ENCODE measurements around the gene SGPP1. TPM values are rescaled to one million over a fixed set of nuclear protein-coding genes. Genes with fewer than 3 reads are reported as not detected.

SGPP1 gene
- total and polyA plus RNA-seq, 10 of the 15 experiments (the other 5 are each of a cell fraction or from before 2014, with no cell fraction given) = 3.5 to 37.7 (median 25.5) TPM

DNA sequence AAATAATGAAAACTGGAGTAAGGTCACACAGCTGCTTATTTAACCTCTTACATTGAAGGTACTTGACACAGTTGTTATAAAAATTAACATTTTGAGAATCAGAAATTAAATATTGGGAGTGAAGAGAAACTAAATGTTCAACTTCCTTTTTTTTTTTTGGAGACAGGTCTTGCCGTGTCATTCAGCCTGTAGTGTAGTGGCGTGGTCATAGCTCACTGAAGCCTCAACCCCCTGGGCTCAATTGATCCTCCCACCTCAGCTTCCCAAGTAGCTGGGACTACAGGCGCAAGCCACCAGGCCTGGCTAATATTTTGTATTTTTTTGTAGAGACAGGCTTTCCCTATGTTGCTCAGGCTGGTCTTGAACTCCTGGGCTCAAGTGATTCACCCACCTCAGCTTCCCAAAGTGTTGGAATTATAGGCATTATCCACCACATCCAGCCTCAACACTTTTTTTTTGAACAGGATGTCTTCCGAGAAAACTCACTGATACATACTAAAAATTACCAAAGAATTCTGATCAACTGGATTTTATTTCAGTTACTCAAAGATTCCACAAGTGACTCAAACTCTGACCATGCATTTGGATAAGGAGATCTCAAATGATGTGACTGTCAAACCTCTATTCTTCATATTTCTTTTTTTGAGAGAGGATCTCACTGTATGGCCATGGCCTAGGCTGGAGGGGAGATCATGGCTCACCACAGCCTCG lies 35.4 kb downstream of the SGPP1 start:
- SMC1A ChIA-PET (ENCODE audit: uncharacterized antibody, unreplicated experiment) = interaction anchor here (0.6 to 1.2 kb wide), 2 partner anchors 18 to 65 kb away, joined by 3 read pairs; no protein-coding TSS in a partner anchor
- Histone ChIP-seq H3K36me3 (ENCODE audit: control insufficient read depth in 2 of 2, insufficient read depth in 2 of 2, low read length in 1 of 2) (peaks cover 0 to 3% of the 10 kb centered on the region in 2 experiments; a peak in 1 of 4 replicates), H3K9ac (ENCODE audit: control insufficient read depth, insufficient read depth, low read length) (no peak overlapping the region), H4K20me1 (ENCODE audit: control insufficient read depth, insufficient read depth) (no peaks in the 10 kb centered on the region), H3K79me2 (ENCODE audit: control insufficient read depth, insufficient read depth, low read length) (no peaks in the 10 kb centered on the region), H2AFZ (ENCODE audit: control insufficient read depth, low read depth, low read length) (no peak overlapping the region), H3K4me2 (ENCODE audit: control insufficient read depth, insufficient read depth) (no peak overlapping the region), H3K4me3 (no peak overlapping the region), H3K9me3 (replicated peaks; ENCODE audit: control insufficient read depth, insufficient read depth, low read length) (no peaks in the 10 kb centered on the region), H3K27me3 (replicated peaks in 1 of 2; ENCODE audit: control insufficient read depth in 2 of 2, insufficient read depth in 2 of 2, low read length in 1 of 2) (no peaks in the 10 kb centered on the region), H3K27ac (ENCODE audit: control insufficient read depth, insufficient read depth) (no peak overlapping the region), H3K4me1 (ENCODE audit: control insufficient read depth, insufficient read depth, low read length) (no peaks in the 10 kb centered on the region)
- no TSS peak for BruUV-seq (replicated peaks)
- no peak for FAIRE-seq
- POLR2A ChIA-PET = no interaction called here
- RAD21 ChIA-PET (ENCODE audit: unreplicated experiment) = interaction anchor here (1.2 kb wide), 1 partner anchor 50 kb away, joined by 5 read pairs; the partner anchor contains the start of gene WDR89
- intact Hi-C loops (cut with micrococcal nuclease; ENCODE audit: unreplicated experiment) = no loop called here
- CTCF ChIA-PET = interaction anchor here (0.8 kb wide), 1 partner anchor 15 kb away, joined by 6 read pairs; no protein-coding TSS in a partner anchor
- DNase-seq (ENCODE audit: low read depth, low spot score) = no peak
- 95% methylated on average over 4 of the region's 5 CpGs for WGBS (ENCODE audit: insufficient coverage, insufficient replicate concordance, low lambda C conversion rate, missing lambda C conversion rate)
- in situ Hi-C loops (cut with MboI) = no loop called here
- ATAC-seq = no peak
- TF ChIP-seq RAD51 (IDR thresholded peaks at IDR 0.05) (no peak), FOXK2 (IDR thresholded peaks at IDR 0.05) (no peak), SMAD5 (IDR thresholded peaks at IDR 0.05; ENCODE audit: low read depth) (no peak)
- TF ChIP-seq, protein P1, sequence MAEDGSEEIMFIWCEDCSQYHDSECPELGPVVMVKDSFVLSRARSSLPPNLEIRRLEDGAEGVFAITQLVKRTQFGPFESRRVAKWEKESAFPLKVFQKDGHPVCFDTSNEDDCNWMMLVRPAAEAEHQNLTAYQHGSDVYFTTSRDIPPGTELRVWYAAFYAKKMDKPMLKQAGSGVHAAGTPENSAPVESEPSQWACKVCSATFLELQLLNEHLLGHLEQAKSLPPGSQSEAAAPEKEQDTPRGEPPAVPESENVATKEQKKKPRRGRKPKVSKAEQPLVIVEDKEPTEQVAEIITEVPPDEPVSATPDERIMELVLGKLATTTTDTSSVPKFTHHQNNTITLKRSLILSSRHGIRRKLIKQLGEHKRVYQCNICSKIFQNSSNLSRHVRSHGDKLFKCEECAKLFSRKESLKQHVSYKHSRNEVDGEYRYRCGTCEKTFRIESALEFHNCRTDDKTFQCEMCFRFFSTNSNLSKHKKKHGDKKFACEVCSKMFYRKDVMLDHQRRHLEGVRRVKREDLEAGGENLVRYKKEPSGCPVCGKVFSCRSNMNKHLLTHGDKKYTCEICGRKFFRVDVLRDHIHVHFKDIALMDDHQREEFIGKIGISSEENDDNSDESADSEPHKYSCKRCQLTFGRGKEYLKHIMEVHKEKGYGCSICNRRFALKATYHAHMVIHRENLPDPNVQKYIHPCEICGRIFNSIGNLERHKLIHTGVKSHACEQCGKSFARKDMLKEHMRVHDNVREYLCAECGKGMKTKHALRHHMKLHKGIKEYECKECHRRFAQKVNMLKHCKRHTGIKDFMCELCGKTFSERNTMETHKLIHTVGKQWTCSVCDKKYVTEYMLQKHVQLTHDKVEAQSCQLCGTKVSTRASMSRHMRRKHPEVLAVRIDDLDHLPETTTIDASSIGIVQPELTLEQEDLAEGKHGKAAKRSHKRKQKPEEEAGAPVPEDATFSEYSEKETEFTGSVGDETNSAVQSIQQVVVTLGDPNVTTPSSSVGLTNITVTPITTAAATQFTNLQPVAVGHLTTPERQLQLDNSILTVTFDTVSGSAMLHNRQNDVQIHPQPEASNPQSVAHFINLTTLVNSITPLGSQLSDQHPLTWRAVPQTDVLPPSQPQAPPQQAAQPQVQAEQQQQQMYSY (CRISPR knock-in tag; IDR thresholded peaks at IDR 0.05) = no peak
- TF ChIP-seq, protein P2, sequence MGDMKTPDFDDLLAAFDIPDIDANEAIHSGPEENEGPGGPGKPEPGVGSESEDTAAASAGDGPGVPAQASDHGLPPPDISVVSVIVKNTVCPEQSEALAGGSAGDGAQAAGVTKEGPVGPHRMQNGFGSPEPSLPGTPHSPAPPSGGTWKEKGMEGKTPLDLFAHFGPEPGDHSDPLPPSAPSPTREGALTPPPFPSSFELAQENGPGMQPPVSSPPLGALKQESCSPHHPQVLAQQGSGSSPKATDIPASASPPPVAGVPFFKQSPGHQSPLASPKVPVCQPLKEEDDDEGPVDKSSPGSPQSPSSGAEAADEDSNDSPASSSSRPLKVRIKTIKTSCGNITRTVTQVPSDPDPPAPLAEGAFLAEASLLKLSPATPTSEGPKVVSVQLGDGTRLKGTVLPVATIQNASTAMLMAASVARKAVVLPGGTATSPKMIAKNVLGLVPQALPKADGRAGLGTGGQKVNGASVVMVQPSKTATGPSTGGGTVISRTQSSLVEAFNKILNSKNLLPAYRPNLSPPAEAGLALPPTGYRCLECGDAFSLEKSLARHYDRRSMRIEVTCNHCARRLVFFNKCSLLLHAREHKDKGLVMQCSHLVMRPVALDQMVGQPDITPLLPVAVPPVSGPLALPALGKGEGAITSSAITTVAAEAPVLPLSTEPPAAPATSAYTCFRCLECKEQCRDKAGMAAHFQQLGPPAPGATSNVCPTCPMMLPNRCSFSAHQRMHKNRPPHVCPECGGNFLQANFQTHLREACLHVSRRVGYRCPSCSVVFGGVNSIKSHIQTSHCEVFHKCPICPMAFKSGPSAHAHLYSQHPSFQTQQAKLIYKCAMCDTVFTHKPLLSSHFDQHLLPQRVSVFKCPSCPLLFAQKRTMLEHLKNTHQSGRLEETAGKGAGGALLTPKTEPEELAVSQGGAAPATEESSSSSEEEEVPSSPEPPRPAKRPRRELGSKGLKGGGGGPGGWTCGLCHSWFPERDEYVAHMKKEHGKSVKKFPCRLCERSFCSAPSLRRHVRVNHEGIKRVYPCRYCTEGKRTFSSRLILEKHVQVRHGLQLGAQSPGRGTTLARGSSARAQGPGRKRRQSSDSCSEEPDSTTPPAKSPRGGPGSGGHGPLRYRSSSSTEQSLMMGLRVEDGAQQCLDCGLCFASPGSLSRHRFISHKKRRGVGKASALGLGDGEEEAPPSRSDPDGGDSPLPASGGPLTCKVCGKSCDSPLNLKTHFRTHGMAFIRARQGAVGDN (IDR thresholded peaks at IDR 0.05) = no peak
- TF ChIP-seq, protein P3, sequence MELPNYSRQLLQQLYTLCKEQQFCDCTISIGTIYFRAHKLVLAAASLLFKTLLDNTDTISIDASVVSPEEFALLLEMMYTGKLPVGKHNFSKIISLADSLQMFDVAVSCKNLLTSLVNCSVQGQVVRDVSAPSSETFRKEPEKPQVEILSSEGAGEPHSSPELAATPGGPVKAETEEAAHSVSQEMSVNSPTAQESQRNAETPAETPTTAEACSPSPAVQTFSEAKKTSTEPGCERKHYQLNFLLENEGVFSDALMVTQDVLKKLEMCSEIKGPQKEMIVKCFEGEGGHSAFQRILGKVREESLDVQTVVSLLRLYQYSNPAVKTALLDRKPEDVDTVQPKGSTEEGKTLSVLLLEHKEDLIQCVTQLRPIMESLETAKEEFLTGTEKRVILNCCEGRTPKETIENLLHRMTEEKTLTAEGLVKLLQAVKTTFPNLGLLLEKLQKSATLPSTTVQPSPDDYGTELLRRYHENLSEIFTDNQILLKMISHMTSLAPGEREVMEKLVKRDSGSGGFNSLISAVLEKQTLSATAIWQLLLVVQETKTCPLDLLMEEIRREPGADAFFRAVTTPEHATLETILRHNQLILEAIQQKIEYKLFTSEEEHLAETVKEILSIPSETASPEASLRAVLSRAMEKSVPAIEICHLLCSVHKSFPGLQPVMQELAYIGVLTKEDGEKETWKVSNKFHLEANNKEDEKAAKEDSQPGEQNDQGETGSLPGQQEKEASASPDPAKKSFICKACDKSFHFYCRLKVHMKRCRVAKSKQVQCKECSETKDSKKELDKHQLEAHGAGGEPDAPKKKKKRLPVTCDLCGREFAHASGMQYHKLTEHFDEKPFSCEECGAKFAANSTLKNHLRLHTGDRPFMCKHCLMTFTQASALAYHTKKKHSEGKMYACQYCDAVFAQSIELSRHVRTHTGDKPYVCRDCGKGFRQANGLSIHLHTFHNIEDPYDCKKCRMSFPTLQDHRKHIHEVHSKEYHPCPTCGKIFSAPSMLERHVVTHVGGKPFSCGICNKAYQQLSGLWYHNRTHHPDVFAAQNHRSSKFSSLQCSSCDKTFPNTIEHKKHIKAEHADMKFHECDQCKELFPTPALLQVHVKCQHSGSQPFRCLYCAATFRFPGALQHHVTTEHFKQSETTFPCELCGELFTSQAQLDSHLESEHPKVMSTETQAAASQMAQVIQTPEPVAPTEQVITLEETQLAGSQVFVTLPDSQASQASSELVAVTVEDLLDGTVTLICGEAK (IDR thresholded peaks at IDR 0.05; ENCODE audit: borderline replicate concordance) = no peak
- TF ChIP-seq, protein P4, sequence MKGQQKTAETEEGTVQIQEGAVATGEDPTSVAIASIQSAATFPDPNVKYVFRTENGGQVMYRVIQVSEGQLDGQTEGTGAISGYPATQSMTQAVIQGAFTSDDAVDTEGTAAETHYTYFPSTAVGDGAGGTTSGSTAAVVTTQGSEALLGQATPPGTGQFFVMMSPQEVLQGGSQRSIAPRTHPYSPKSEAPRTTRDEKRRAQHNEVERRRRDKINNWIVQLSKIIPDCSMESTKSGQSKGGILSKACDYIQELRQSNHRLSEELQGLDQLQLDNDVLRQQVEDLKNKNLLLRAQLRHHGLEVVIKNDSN (IDR thresholded peaks at IDR 0.05; ENCODE audit: borderline replicate concordance, extremely low read length, insufficient read depth, low read depth, low read length) = no peak
- TF ChIP-seq, protein P5, sequence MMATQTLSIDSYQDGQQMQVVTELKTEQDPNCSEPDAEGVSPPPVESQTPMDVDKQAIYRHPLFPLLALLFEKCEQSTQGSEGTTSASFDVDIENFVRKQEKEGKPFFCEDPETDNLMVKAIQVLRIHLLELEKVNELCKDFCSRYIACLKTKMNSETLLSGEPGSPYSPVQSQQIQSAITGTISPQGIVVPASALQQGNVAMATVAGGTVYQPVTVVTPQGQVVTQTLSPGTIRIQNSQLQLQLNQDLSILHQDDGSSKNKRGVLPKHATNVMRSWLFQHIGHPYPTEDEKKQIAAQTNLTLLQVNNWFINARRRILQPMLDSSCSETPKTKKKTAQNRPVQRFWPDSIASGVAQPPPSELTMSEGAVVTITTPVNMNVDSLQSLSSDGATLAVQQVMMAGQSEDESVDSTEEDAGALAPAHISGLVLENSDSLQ (IDR thresholded peaks at IDR 0.05) = no peak
